HCEC 1CT (cell line): ENCODE data around the gene TMEM106A.
A peak's percentile ranks its signal among the peaks of the same experiment; 100 is the strongest.
"Not testable (repeated sequence)": the region's sequence is repeated elsewhere in the genome, so short reads cannot be mapped to it uniquely, and the experiment has no call there.

ENCODE experiments used
- DNase-seq: peaks from one replicate; pipeline ENCODE4 v3.0.0-alpha.2; 2017

The TMEM106A gene, protein sequence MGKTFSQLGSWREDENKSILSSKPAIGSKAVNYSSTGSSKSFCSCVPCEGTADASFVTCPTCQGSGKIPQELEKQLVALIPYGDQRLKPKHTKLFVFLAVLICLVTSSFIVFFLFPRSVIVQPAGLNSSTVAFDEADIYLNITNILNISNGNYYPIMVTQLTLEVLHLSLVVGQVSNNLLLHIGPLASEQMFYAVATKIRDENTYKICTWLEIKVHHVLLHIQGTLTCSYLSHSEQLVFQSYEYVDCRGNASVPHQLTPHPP

DNA sequence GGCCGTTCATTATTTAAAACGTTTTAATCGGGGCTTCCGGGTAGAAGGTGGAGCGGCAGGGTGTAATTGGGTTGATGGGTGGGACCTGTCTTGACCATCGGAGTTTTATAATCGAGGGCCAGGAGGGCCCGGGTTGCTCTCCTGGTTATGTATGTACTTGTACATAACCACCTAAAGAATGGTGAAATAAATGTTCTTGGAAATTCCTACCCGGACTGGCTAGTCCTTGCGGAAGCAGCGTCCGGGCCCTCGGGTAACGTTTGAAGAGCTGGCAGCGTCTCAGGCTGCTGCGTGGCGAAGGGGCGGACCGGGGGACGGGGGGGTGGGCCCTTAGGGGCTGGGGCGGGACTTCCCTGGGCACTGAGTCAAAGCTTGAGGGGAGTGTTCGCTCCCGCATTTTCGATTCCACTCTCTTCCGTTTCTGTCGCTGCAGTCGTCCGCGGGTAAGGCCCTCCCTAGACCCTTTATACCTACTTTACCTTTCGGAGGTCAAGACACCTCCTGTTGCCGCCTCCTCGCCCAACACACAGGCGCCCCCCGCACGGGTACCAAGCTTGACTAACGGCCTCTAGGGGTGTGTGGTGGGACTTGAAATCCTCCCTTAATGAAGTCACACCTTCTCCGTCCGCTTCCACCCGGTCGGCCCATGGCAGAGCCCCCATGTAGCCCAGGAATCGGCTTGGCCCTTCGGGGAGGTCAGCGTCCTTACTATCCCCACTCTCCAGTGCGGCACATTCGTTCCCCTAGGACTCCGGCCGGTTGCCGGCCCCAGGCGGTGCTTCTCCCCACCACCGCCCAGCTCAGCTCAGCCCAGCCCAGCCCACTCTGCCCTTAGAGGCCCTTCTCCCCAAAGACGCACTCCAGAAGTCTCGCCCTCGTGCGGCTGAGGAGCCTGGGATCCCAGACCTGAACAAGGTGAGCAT is at the start of gene TMEM106A:
TSS of gene TMEM106A (plus strand) at position 396 of the 923 bp plus-strand sequence. CDS start 1,167 bp downstream, outside the sequence.
- DNase-seq, result peak; percentile 82

DNA sequence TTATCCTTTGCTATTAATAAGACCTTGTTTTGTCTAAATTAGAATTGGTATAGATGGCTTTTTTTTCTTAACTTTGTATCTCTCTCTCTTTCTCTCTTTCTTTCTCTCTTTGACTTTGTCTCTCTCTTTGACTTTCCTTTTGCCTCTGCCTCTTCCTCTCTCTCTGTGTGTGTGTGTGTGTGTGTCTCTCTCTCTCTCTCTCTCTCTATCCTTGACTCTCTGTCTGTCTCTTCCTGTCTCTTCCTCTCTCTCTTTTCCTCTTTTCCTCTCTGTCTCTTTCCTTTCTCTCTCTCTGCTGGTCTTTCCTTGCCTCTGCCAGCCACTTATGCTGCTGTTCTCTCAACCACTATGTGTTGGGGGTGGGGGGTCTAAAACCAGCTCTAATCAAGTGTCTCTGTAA is 45.7 kb upstream of the TMEM106A start:
- DNase-seq, result not testable (repeated sequence)

DNA sequence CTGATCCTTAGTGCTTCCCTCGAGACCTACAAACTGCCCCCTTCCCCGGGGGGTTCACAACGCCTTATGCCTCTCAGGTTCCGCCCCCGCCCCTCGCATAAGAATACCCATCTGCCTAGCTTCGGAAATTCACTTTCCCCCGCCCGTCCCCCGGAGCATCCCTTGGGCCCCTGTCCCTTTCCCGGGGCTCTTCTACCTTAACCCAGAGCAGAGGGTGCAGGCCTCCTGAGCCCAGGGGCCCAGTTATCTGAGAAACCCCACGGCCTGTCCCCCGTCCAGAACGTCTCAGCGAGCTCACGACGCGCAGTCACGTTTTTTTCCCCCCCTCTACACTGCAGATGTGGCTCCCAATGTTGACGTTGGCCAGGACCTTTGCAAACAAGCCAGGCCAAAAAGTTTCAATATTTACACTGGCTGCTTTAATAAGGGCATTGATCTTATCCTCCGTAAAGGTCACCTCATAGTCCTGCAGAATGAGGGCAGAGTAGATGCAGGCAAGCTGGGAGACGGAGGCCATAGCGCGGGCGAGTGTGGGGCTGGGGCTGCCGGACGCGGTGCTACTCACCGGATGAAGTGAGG is 42.0 kb upstream of the TMEM106A start:
- peak; percentile 31 for DNase-seq

DNA sequence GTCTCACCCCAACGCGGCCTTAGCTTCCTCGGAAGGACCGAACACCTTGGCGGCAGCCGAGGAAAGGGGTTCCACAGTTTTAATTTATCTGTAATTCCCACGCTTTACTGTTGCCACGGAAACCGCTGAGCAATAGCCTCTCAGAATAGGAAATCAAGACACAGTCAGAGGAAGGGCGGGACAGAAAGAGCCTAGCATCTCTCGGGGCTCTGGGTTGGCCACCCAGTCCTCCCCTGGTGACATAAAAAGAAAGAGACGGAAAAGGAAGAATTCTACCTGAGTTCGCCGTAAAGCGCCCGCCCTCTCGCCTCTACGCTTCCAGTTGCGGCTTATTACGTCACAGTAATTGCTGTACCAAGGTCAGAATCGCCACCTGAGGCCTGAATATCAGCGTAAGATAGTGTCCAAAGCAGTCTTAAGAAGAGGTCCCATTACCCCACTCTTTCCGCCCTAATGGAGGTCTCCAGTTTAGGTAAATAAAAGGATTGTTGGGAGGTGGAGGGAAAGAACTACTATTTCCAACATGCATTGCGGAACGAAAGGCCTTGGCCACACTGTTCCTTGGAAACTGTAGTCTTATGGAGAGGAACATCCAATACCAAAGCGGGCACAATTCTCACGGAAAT is 41.4 kb upstream of the TMEM106A start:
- DNase-seq, result peak; percentile 96

DNA sequence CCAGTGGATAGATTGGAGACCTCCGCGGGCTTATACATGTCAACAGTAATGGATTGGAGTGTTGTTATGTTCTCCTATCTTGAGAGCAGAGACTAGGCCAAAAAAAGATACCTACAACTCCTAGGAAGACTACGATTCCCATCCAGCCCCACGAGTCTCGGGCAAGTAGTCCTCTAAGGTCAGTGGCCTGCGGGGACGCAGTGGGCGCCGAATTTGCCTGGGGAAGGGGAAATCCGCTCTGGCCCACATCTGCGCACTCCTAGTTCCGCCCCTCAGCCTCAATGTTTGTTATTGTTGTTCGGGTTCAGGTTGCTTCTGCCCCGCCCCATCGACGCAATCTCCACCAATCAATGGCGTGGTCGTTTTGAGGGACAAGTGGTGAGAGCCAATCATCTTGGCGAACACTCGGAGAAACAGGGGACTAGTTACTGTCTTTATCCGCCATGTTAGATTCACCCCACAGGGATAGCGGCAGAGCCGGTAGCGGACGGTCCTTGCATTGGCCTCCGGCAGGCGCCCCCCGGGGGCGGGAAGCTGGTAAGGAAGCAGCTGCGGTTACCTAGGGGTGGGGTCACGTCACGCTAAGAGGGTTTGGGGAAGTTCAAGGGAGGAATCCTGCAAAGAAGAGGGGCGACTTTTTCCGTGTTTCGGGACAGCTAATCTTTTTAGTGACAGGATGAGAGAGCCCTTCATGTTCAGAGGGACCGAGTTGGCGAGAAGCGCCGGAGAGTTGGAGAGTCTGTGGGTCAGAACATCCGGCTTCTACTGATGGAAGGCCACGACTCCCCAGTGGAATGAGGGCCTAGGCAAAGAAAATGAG is 40.7 kb upstream of the TMEM106A start, which contains the start of gene NBR1:
TSS of gene NBR1 (plus strand) at position 449 of the 820 bp plus-strand sequence. CDS start 4,586 bp downstream, outside the sequence.
- DNase-seq, result peak; percentile 96

DNA sequence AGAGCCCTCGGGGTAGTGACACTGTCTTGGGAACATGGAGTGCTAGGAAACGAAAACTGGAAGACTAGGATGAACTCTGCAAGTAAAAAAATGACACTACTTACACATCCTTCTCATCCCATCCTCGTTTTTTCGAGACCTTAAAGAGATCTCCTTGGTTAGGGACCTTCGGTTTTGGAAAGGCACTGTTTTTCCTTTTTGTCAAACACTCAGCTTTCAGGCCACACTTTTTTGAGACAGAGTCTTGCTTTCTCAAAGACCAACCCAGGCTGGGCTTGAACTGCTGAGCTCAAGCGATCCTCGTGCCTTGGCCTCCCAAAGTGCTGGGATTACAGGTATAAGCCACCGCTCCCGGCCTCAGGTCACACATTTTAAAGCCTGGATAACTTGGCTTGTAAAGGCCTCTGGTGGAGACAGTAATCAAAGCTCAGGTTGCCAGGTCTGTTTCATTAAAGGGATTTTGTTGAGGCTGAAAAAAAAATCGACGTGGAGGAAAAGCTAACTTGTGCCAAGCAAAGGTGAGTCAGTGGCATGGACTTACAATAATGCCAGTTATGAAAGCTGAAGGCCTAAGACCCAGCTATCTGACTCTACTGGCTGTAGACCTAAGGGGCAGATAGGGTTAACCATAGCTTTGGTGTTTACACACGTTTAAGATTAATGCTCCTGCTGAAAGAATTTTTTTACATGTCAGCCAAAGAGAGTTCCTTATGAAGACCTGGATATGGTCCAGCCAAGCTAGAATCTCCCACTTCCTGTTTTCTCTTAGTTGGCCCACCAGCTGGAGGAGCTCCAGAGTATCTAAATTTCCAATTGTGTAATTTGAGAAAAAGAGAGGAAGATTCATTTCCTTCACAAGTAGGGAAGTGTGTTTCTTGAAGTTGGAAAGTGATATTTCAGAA is 39.8 kb upstream of the TMEM106A start:
- peak; percentile 92 for DNase-seq

DNA sequence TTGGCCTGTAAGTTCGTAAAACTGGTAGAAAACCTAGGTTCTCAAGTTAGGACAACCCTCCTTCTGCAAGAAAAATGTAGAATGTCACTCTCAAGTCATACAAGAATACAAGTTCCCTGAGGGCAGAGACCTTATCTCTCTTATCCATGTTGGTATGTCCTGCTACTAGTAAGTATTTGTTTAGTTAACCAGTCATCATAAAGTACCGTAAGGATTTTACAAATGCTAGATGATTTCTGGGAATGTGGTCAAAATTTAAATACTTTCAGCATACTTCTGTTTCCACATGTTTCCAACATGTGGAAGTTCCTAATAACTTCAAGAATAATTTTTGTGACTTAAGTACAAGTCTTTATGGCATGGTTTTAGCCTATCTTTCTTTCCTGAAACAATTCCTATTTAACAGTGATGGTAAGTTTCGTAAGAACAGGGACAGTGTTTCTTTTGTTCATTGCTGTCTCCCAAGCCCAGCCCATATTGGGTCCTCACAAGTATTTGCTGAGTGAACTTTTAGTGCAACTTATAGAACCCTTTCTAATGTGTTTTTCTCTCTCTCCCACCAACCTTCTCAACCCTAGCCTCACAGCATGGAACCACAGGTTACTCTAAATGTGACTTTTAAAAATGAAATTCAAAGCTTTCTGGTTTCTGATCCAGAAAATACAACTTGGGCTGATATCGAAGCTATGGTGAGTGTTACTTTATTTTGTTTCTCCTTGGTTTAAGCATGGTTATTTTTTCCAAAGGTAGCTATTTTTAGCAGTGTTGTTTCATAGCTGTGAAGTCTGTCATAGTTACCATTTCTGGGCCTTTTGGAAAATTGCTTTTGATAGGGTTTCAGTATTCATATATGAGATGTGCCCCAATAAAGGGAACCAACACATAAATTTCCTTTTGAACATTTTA is 36.2 kb upstream of the TMEM106A start:
- DNase-seq, result peak; percentile 25

DNA sequence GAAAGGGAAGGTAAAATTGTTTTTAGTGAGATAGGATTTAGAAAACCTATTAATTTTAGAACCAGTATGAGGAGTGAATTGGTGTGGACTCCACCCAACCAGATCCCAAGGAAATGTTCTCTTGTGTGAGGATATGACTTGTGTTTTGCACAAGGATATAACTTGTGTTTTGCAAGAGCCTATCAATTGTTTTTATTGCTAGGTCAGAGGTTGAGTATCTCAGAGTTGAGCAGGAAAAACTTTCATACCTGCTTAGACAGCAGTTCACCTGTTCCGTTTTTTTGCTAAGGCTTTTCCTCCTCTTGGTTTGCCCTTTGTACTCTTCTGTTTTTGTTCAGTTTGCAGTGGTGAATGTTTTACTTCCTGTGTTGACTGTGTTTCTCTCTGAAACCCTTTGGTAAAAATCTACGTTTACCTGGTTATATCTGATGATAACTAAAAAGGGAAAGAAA is 35.5 kb upstream of the TMEM106A start:
- DNase-seq, result no peak

DNA sequence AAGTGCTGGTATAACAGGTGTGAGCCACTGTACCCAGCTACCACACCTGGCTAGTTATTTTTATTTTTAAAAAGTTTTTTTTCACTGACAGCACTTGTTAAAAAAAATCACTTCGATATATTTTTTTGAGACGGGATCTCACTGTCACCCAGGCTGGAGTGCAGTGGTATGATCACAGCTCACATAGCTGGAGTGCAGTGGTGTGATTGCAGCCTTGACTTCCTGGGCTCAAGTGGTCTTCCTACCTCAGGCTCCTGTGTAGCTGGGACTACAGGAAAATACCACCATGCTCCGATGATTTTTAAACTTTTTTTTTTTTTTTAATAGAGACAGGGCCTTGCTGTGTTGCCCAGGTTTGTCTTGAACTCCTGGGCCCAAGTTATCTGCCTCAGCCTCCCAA is 27.8 kb upstream of the TMEM106A start:
- DNase-seq, result no peak

DNA sequence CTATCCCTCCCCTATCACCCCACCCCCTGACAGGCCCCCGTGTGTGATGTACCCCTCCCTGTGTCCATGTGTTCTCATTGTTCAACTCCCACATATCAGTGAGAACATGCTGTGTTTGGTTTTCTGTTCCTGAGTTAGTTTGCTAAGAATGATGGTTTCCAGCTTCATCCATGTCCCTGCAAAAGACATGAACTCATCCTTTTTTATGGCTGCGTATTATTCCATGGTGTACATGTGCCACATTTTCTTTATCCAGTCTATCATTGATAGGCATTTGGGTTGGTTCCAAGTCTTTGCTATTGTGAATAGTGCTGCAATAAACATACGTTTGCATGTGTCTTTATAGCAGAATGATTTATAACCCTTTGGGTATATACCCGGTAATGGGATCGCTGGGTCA is 25.0 kb upstream of the TMEM106A start:
- DNase-seq, result not testable (repeated sequence)

DNA sequence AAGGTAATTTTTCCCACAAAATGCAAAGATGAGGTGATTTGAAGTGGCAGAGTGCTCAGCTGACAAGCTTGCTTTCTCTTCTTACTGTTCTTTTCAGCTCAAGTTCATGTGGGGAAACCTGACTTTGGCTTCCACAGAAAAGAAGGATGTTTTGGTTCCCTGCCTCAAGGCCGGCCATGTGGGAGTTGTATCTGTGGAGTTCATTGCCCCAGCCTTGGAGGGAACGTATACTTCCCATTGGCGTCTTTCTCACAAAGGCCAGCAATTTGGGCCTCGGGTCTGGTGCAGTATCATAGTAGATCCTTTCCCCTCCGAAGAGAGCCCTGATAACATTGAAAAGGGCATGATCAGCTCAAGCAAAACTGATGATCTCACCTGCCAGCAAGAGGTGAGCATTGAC is 18.4 kb upstream of the TMEM106A start:
- no peak for DNase-seq

DNA sequence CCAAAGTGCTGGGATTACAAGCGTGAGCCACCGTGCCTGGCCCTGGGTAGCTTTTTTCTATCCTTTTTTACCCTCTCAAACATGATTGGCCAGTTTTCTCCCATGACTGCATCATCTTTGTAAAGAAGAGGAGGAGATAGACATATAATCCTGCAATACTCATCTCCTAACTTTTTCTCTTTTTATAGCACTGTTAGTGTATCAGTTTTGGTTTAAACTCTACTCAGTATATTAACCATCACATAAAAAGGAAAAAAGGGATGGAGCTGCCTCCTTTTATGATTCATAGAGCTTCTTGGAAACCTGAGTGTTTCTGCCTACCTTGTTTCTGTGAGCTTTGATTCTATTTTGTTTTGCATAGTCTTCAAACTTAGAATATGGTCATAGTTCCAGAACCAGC is 12.0 kb upstream of the TMEM106A start:
- no peak for DNase-seq

DNA sequence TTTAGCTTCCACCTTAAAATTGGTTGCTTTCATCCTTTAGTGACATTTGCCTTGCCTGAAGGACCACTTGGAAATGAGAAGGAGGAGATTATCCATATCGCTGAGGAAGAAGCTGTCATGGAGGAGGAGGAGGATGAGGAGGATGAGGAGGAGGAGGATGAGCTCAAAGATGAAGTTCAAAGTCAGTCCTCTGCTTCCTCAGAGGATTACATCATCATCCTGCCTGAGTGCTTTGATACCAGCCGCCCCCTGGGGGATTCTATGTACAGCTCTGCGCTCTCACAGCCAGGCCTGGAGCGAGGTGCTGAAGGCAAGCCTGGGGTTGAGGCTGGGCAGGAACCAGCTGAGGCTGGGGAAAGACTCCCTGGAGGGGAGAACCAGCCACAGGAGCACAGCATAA is 11.5 kb upstream of the TMEM106A start:
- DNase-seq, result no peak

DNA sequence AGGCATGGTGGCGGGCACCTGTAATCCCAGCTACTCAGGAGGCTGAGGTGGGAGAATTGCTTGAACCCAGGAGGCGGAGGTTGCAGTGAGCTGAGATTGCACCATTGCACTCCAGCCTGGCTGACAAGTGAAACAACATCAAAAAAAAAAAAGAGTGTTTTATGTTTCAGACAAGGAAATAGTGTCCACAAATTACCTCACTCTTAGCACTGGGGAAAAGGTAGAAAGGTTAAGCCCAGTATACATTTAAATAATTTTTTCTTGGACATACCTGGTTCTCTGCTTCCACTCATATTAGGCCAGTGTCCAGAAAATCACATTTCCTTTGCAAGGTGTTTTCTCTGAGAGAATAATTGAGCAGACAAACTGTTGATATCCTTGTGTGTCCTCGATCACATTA is 8.7 kb upstream of the TMEM106A start:
- not testable (repeated sequence) for DNase-seq

DNA sequence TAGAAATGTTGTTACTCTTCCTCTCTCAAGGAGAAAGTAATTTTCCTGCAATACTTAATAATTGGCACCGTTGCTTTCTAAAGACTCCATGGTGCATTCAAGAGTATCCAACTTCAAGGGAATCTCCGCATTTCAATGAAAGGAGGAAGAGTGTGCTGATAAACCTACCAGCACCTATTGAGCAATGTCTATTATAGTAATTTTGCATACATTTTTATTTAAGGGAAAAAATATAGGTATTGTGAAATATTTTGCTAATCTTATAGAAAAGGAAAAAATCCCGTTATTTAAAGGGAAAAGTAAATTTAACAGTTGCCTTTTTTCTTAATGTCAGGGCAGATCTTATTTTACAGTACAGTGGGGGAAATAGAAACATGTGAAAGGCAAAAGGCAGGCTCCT is 1.1 kb upstream of the TMEM106A start:
- no peak for DNase-seq

DNA sequence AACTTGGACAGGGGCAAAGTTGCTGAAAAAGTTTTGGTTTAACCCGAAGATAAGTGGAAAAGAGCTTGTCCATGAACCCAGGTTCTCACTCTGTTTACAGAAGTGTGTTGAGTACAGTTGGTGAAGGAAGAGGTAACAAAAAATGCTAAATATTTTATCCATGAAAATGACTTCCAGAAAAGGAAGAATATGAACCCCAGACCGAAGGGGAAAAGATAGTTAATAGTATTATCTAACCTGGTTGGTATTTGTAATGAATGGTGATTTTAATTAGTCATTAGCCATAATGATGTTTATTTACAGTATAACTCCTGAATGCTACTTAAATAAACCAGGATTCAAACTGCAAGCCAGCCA is 574 bp upstream of the TMEM106A start:
- no peak for DNase-seq

DNA sequence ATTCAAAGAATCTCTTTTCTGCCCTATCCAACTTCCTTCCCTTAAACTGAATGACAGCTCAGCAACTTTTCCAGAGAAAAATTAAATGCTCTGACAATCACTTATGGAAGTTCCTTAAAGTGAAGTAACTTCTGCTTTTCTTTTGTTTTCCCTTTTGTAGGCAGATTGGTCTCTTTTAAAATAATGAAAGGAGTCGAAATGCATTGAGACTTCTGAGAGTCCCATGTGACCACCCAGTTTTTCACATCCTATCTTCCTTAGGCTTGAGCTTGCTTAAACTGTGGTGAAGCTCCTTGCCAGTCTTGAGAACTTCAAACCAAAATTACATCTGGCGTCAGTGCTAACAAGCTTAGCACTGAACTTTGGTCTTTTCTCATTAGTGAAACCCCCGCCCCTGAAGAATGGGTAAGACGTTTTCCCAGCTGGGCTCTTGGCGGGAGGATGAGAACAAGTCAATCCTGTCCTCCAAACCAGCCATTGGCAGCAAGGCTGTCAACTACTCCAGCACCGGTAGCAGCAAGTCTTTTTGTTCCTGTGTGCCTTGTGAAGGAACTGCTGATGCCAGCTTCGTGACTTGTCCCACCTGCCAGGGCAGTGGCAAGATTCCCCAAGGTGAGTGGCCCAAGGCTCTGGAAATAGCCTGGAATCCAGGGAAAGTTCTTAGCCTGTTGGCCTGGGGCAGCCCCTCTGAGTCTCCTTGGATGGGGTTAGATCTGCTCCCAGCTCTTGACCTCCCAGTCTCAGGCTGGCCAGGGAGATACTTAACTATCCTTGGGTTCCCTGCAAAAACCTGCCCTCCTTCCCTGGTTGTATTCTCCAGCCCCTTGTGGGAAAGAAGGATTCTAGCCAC is 1.2 kb downstream of the TMEM106A start:
- DNase-seq, result no peak

DNA sequence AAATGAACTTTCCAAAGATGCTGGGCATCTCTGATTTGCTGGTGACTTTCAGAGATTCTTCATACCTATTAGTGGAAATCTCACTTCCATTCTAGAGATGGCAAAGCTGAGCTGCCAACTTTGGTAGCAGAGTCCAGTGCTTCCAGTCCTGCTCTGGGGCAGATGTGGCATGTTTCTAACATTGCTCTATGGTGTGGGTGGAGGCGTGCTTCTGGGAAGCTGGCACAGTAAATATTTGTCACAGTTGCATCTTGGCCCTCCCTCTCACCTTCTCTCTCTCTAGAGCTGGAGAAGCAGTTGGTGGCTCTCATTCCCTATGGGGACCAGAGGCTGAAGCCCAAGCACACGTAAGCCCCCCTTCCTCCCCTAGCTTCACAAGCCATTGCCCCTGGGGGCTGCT is 1.9 kb downstream of the TMEM106A start:
- no peak for DNase-seq

DNA sequence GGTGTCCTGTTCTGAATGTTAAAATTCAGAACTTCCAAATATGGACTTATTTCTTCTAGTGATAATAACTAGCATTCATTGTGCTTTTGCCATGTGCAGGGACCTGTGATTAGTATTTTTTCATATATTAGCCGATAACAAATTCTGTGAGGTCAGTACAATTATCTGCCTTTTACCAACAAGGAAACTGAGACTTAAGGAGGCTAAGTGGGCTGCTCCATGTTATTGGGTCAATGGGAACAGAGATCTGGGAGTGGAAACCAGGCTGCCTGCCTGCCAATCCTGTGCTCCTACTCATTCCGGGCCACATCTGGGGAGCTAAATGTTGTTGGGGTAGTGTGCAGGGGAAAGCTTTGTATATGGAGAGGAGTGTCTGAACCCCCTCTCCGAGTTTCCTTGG is 3.7 kb downstream of the TMEM106A start:
- DNase-seq, result no peak
